PC-9 (cell line): ENCODE results near the gene BOD1. TPM values are rescaled to one million over a fixed set of nuclear protein-coding genes. Genes with fewer than 3 reads are reported as not detected.

Experiments
- BruUV-seq: library from RNA; stranded (reverse); fragments of 400-500 nt; replicated peaks from 2 replicates; lab custom pipeline; 2021; lab: Mats Ljungman, UMichigan
- CTCF ChIA-PET: fragments of 300-600 bp; sonication (Branson Sonifier 250); formaldehyde crosslinking; loops from one replicate; lab custom pipeline; 2022; ENCODE audit warnings: antibody characterized with exemption; lab: Charles Lee
- POLR2A ChIA-PET: fragments of 300-600 bp; sonication (Branson Sonifier 250); formaldehyde crosslinking; loops from one replicate; lab custom pipeline; 2022; ENCODE audit warnings: antibody characterized with exemption; ENCODE audit not compliant: unreplicated experiment; lab: Charles Lee
- DNase-seq, 2 experiments: peaks; one replicate each; pipeline versions ENCODE4 v3.0.0 to v3.0.0-alpha.2; 2015 to 2022; ENCODE audit warnings: mixed read lengths in 1 of 2
- H2AFZ ChIP-seq: fragments of 200-600 bp; sonication (generic); 2 replicates; pipeline ENCODE4 v1.8.1; 2017; ENCODE audit warnings: antibody characterized with exemption
- H3F3A ChIP-seq: fragments of 200-600 bp; sonication (generic); 2 replicates; pipeline ENCODE4 v1.8.1; 2017; ENCODE audit warnings: antibody characterized with exemption, mild to moderate bottlenecking, low read depth; ENCODE audit not compliant: insufficient read depth
- H3K27ac ChIP-seq: fragments of 200-600 bp; sonication (generic); 2 replicates; pipeline ENCODE4 v1.6.1; 2016; ENCODE audit warnings: mixed run types
- H3K27me3 ChIP-seq: fragments of 200-600 bp; sonication (generic); 2 replicates; pipeline ENCODE4 v1.6.1; 2016; ENCODE audit warnings: low read depth, mixed run types; ENCODE audit not compliant: insufficient read depth
- H3K36me3 ChIP-seq: fragments of 200-600 bp; sonication (generic); 2 replicates; pipeline ENCODE4 v1.6.1; 2016; ENCODE audit warnings: low read depth, mixed run types
- H3K4me1 ChIP-seq: fragments of 200-600 bp; sonication (generic); replicated peaks from 2 replicates; pipeline ENCODE4 v1.6.1; 2016; ENCODE audit warnings: mixed run types; ENCODE audit not compliant: insufficient read depth
- H3K4me2 ChIP-seq: fragments of 200-600 bp; sonication (generic); 2 replicates; pipeline ENCODE4 v1.6.1; 2017; ENCODE audit warnings: mixed run types
- H3K4me3 ChIP-seq: fragments of 200-600 bp; sonication (generic); 2 replicates; pipeline ENCODE4 v1.6.1; 2016; ENCODE audit warnings: mixed run types
- H3K79me2 ChIP-seq: fragments of 200-600 bp; sonication (generic); 2 replicates; pipeline ENCODE4 v1.6.1; 2017; ENCODE audit warnings: low read depth, mixed run types
- H3K9me2 ChIP-seq: fragments of 200-600 bp; sonication (generic); 2 replicates; pipeline ENCODE4 v1.8.1; 2017; ENCODE audit warnings: mild to moderate bottlenecking; ENCODE audit not compliant: insufficient read depth
- H3K9me3 ChIP-seq: fragments of 200-600 bp; sonication (generic); 2 replicates; pipeline ENCODE4 v1.8.1; 2016; ENCODE audit warnings: low read depth; ENCODE audit not compliant: insufficient read depth
- H4K20me1 ChIP-seq: fragments of 200-600 bp; sonication (generic); 2 replicates; pipeline ENCODE4 v1.8.1; 2017; ENCODE audit not compliant: insufficient read depth
- EZH2 ChIP-seq: fragments of 200-600 bp; sonication (generic); IDR thresholded peaks from 2 replicates; pipeline ENCODE4 v1.8.0; 2017; ENCODE audit warnings: antibody characterized with exemption, low read depth
- intact Hi-C: fragments of 100-400 bp; cut with micrococcal nuclease; formaldehyde crosslinking; loops from one replicate; pipeline ENCODE4 v1.10.0; 2022; ENCODE audit not compliant: unreplicated experiment
- total RNA-seq: library from RNA; stranded (reverse); gene quantifications from 2 replicates; pipeline ENCODE4 v1.2.3, GENCODE V29; 2021
- TF ChIP-seq, protein P1 (sequence below): fragments of 200-600 bp; sonication (generic); conservative IDR thresholded peaks from 2 replicates; pipeline ENCODE4 v1.6.1; 2017; ENCODE audit warnings: mixed run types, antibody characterized with exemption, mild to moderate bottlenecking, moderate library complexity

Gene BOD1
- total RNA-seq, 1 experiment from 2014 or later = 73.2 TPM

DNA sequence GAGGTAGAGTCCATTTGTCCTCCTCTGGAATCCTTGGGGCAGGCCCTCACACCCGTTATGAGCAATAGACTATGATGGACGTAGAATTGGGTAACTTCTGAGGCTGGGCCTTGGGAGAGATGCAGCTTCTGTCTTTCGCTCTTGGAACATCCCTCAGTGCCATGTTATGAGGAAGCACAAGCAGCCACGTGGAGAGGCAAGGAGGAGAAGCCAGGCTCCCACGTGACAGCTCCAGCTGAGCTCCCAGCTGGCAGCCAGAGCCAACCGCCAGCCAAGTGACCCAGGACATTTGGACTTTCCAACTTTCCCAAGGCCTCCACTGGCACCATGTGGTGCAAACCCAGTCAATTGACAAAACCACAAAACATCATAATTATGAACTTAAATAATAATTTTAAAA, 43.0 kb upstream of the BOD1 start:
- POLR2A ChIA-PET = no interaction called here
- intact Hi-C loops = no loop called here
- no peaks in the 10 kb centered on the region for H3K79me2 ChIP-seq
- no peaks in the 10 kb centered on the region for H4K20me1 ChIP-seq
- no peaks in the 10 kb centered on the region for H3K4me1 ChIP-seq
- H3K27ac ChIP-seq = no peak overlapping the region
- H3F3A ChIP-seq = no peaks in the 10 kb centered on the region
- CTCF ChIA-PET = no interaction called here
- no TSS peak for BruUV-seq
- H3K36me3 ChIP-seq = no peaks in the 10 kb centered on the region
- no peak overlapping the region for H3K4me2 ChIP-seq
- no peak overlapping the region for H3K4me3 ChIP-seq
- H3K9me2 ChIP-seq = no peaks in the 10 kb centered on the region
- no peak overlapping the region for H2AFZ ChIP-seq
- H3K9me3 ChIP-seq = no peaks in the 10 kb centered on the region
- no peaks in the 10 kb centered on the region for H3K27me3 ChIP-seq
- DNase-seq = no peak
- TF ChIP-seq, protein P1, sequence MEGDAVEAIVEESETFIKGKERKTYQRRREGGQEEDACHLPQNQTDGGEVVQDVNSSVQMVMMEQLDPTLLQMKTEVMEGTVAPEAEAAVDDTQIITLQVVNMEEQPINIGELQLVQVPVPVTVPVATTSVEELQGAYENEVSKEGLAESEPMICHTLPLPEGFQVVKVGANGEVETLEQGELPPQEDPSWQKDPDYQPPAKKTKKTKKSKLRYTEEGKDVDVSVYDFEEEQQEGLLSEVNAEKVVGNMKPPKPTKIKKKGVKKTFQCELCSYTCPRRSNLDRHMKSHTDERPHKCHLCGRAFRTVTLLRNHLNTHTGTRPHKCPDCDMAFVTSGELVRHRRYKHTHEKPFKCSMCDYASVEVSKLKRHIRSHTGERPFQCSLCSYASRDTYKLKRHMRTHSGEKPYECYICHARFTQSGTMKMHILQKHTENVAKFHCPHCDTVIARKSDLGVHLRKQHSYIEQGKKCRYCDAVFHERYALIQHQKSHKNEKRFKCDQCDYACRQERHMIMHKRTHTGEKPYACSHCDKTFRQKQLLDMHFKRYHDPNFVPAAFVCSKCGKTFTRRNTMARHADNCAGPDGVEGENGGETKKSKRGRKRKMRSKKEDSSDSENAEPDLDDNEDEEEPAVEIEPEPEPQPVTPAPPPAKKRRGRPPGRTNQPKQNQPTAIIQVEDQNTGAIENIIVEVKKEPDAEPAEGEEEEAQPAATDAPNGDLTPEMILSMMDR = no peak
- no peak for TF ChIP-seq EZH2

DNA sequence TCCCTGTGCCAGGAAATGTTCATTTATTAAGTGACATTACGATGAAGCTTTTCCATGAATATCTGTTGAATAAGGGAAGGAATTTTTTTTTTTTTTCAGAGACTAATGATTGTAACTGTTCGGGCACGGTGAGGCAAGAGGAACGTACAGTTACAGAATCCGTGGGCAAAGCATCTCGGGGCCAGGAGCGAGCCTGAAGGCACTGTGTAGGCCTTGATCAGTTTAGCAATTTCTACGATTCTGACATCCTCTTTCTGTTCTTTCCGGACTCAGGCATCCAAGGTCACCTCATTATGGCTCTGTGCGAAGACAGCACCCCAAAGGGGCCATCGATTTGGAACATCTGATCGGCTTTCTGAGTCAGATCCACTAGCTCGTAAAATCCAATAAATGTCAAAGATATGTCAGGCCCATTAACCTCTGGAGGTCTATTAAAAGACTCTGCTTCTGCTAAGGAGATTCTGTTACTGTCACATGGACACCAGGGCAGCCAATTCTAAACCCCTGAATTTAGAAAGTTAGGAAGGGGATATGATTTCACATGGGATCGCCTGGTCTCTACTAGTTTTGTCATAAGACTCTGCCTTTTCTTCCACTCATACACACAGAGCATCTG, 41.4 kb upstream of the BOD1 start:
- Histone ChIP-seq H4K20me1 (no peaks in the 10 kb centered on the region), H2AFZ (no peak overlapping the region), H3K27ac (no peak overlapping the region), H3K4me2 (no peak overlapping the region), H3K36me3 (no peaks in the 10 kb centered on the region), H3F3A (no peaks in the 10 kb centered on the region), H3K9me2 (no peaks in the 10 kb centered on the region), H3K4me1 (no peaks in the 10 kb centered on the region), H3K27me3 (no peaks in the 10 kb centered on the region), H3K4me3 (no peak overlapping the region), H3K79me2 (no peaks in the 10 kb centered on the region), H3K9me3 (no peaks in the 10 kb centered on the region)
- DNase-seq = no peak
- intact Hi-C loops = no loop called here
- ChIA-PET POLR2A (interaction anchor here (0.6 kb wide), 1 partner anchor 467 kb away, joined by 3 read pairs; no protein-coding TSS in a partner anchor), CTCF (no interaction called here)
- TF ChIP-seq, protein P1 = no peak
- TF ChIP-seq EZH2 = no peak
- no TSS peak for BruUV-seq

DNA sequence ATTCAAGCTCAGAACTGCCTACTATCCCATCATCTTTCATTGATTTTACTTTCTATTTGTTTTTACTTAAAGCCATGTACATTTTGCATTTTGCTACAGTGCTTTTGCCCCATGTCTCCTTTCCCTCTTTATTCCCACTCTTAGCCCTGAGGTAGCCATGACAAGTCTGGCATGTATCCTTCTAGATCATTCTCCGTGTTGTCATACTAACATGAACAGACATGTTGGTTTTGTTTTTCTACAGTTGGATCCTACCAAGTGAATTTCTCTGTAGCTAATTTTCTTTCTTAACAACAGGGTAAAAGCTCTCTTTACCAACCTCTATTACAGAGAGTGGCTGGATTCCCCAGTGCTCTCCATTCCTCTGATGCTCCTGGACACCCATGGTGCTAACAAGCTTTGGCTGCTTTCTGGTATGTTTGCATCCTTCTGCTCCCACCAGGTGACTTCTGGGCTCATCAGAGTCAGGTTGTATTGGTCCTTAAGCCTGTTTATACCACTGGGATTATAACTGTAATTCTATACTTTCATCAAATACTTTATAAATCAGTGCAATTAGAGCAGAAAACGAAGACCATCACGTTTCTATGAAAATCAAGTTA, 38.8 kb upstream of the BOD1 start:
- Histone ChIP-seq H3K36me3 (no peaks in the 10 kb centered on the region), H3K4me3 (no peak overlapping the region), H3K9me2 (no peaks in the 10 kb centered on the region), H3K79me2 (no peaks in the 10 kb centered on the region), H3K4me2 (no peak overlapping the region), H3K27me3 (no peaks in the 10 kb centered on the region), H3K27ac (no peak overlapping the region), H3K9me3 (peaks cover 3% of the 10 kb centered on the region; the same call in 1 of the 2 replicates), H3K4me1 (no peaks in the 10 kb centered on the region), H2AFZ (no peak overlapping the region), H3F3A (no peaks in the 10 kb centered on the region), H4K20me1 (no peaks in the 10 kb centered on the region)
- TF ChIP-seq, protein P1 = no peak
- no peak for TF ChIP-seq EZH2
- CTCF ChIA-PET = no interaction called here
- intact Hi-C loops = no loop called here
- POLR2A ChIA-PET = no interaction called here
- no peak for DNase-seq
- BruUV-seq = no TSS peak
